ENCODE measurements around the gene PLSCR5. TPM values are rescaled to one million over a fixed set of nuclear protein-coding genes. Genes with fewer than 3 reads are reported as not detected.

The PLSCR5 gene
- total RNA-seq, 1 donor from 2014 or later, result not detected

GRCh38 chr3:146569314-146569713 is 35.8 kb downstream of the PLSCR5 start:
- no peak for DNase-seq (ENCODE audit: low read depth)
- no peaks in the 10 kb centered on the region for H3K27me3 Mint-ChIP-seq (ENCODE audit: low read depth, unreplicated experiment)
- no peak overlapping the region for H3K9ac ChIP-seq (ENCODE audit: low read length)
- no peak overlapping the region for H3K4me3 Mint-ChIP-seq (ENCODE audit: unreplicated experiment)
- no peaks in the 10 kb centered on the region for H3K9me3 ChIP-seq (ENCODE audit: insufficient read depth, low read depth, low read length)
- no peak overlapping the region for H3K27ac ChIP-seq (ENCODE audit: low read depth, low read length)
- H3K27ac Mint-ChIP-seq (ENCODE audit: unreplicated experiment), result no peak overlapping the region
- H3K9me3 Mint-ChIP-seq (ENCODE audit: unreplicated experiment), result no peaks in the 10 kb centered on the region
- no peaks in the 10 kb centered on the region for H3K4me1 Mint-ChIP-seq (ENCODE audit: low read depth, unreplicated experiment)
- no peak for FAIRE-seq
- no peak overlapping the region for H2AFZ ChIP-seq (ENCODE audit: low read depth, low read length)
- TF ChIP-seq CTCF (IDR thresholded peaks at IDR 0.05; ENCODE audit: insufficient read depth, low read depth, low read length) (no peak), EZH2 (IDR thresholded peaks at IDR 0.05; ENCODE audit: insufficient read depth, low read length) (no peak)
- no peak overlapping the region for H3K4me2 ChIP-seq (ENCODE audit: low read length)
- no peaks in the 10 kb centered on the region for H3K79me2 ChIP-seq (ENCODE audit: insufficient read depth, low read length)
- no peak overlapping the region for H3K4me3 ChIP-seq (ENCODE audit: insufficient read depth, low read depth, low read length)
- H3K36me3 Mint-ChIP-seq (ENCODE audit: low read depth, unreplicated experiment), result no peaks in the 10 kb centered on the region
- H3K36me3 ChIP-seq (ENCODE audit: insufficient read depth, low read length), result no peaks in the 10 kb centered on the region
- H3K27me3 ChIP-seq (ENCODE audit: insufficient read depth, low read length), result no peaks in the 10 kb centered on the region
- H4K20me1 ChIP-seq (ENCODE audit: insufficient read depth, low read length), result no peaks in the 10 kb centered on the region
- H3K4me1 ChIP-seq (ENCODE audit: insufficient read depth, low read length), result no peaks in the 10 kb centered on the region

- FAIRE-seq (no peak), DNase-seq (ENCODE audit: low read depth) (no peak)
- H3K4me3 Mint-ChIP-seq (ENCODE audit: unreplicated experiment), result no peak overlapping the region
- no peak overlapping the region for H3K4me2 ChIP-seq (ENCODE audit: low read length)
- no peaks in the 10 kb centered on the region for H3K36me3 Mint-ChIP-seq (ENCODE audit: low read depth, unreplicated experiment)
- H3K27ac ChIP-seq (ENCODE audit: low read depth, low read length), result no peak overlapping the region
- no peak overlapping the region for H2AFZ ChIP-seq (ENCODE audit: low read depth, low read length)
- H3K4me3 ChIP-seq (ENCODE audit: insufficient read depth, low read depth, low read length), result no peak overlapping the region
- no peaks in the 10 kb centered on the region for H4K20me1 ChIP-seq (ENCODE audit: insufficient read depth, low read length)
- H3K9me3 Mint-ChIP-seq (ENCODE audit: unreplicated experiment), result no peaks in the 10 kb centered on the region
- H3K79me2 ChIP-seq (ENCODE audit: insufficient read depth, low read length), result no peaks in the 10 kb centered on the region
- H3K27ac Mint-ChIP-seq (ENCODE audit: unreplicated experiment), result no peak overlapping the region
- H3K9ac ChIP-seq (ENCODE audit: low read length), result no peak overlapping the region
- H3K36me3 ChIP-seq (ENCODE audit: insufficient read depth, low read length), result no peaks in the 10 kb centered on the region
- H3K4me1 Mint-ChIP-seq (ENCODE audit: low read depth, unreplicated experiment), result no peaks in the 10 kb centered on the region
- no peaks in the 10 kb centered on the region for H3K9me3 ChIP-seq (ENCODE audit: insufficient read depth, low read depth, low read length)
- H3K4me1 ChIP-seq (ENCODE audit: insufficient read depth, low read length), result no peaks in the 10 kb centered on the region
- no peaks in the 10 kb centered on the region for H3K27me3 ChIP-seq (ENCODE audit: insufficient read depth, low read length)
- H3K27me3 Mint-ChIP-seq (ENCODE audit: low read depth, unreplicated experiment), result no peaks in the 10 kb centered on the region
- no peak for TF ChIP-seq EZH2 (IDR thresholded peaks at IDR 0.05; ENCODE audit: insufficient read depth, low read length)
Observed at GRCh38 chr3:146566138-146566537, 39.0 kb downstream of the PLSCR5 start.

- peaks cover 5% of the 10 kb centered on the region for H3K9me3 Mint-ChIP-seq (ENCODE audit: unreplicated experiment)
Observed at GRCh38 chr3:146561879-146562278, 43.3 kb downstream of the PLSCR5 start.

More at GRCh38 chr3:146561879-146562278, 43.3 kb downstream of the PLSCR5 start:
- Histone ChIP-seq H3K27ac (ENCODE audit: low read depth, low read length) (no peak overlapping the region), H3K4me3 (ENCODE audit: insufficient read depth, low read depth, low read length) (no peak overlapping the region), H3K36me3 (ENCODE audit: insufficient read depth, low read length) (no peaks in the 10 kb centered on the region), H4K20me1 (ENCODE audit: insufficient read depth, low read length) (no peaks in the 10 kb centered on the region), H3K9ac (ENCODE audit: low read length) (no peak overlapping the region), H2AFZ (ENCODE audit: low read depth, low read length) (no peak overlapping the region), H3K4me1 (ENCODE audit: insufficient read depth, low read length) (no peaks in the 10 kb centered on the region), H3K79me2 (ENCODE audit: insufficient read depth, low read length) (no peaks in the 10 kb centered on the region), H3K27me3 (ENCODE audit: insufficient read depth, low read length) (no peaks in the 10 kb centered on the region), H3K9me3 (ENCODE audit: insufficient read depth, low read depth, low read length) (no peaks in the 10 kb centered on the region), H3K4me2 (ENCODE audit: low read length) (no peak overlapping the region)
- Mint-ChIP-seq H3K36me3 (ENCODE audit: low read depth, unreplicated experiment) (no peaks in the 10 kb centered on the region), H3K4me3 (ENCODE audit: unreplicated experiment) (no peak overlapping the region), H3K4me1 (ENCODE audit: low read depth, unreplicated experiment) (no peaks in the 10 kb centered on the region), H3K27me3 (ENCODE audit: low read depth, unreplicated experiment) (no peaks in the 10 kb centered on the region), H3K27ac (ENCODE audit: unreplicated experiment) (no peak overlapping the region)
- no peak for TF ChIP-seq CTCF (IDR thresholded peaks at IDR 0.05; ENCODE audit: insufficient read depth, low read depth, low read length)
- no peak for TF ChIP-seq EZH2 (IDR thresholded peaks at IDR 0.05; ENCODE audit: insufficient read depth, low read length)
- DNase-seq (ENCODE audit: low read depth), result no peak
- FAIRE-seq, result no peak
